ENCODE measurements around the gene ST6GALNAC2.

The ST6GALNAC2 gene

GRCh38 chr17:76599694-76600460 lies 14.2 kb upstream of the ST6GALNAC2 start:
- no peak for DNase-seq (ENCODE audit: low read depth in 2 of 2)

- no peak for DNase-seq (ENCODE audit: low read depth in 2 of 2)
Observed at GRCh38 chr17:76598004-76598439, 12.4 kb upstream of the ST6GALNAC2 start.

GRCh38 chr17:76597156-76598003 lies 11.7 kb upstream of the ST6GALNAC2 start:
- no peak for DNase-seq (ENCODE audit: low read depth in 2 of 2)

DNA sequence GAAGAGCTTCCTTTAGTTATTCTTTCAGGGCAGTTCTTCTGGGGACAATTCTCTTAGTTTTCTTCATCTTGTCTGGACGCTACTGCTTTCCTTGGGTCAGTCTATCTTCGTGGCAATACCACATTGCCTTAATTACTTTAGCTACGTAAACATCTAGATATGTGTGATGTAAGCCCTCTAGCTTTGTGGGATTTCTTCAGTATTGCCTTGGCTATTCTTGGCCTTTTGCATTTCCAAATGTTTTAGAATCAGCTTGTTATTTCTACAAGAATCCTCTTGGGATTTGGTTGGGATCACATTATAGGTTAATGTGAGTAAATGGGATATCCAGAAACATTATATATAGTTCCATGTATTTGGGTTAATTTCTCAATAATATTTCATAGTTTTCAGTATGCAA lies 9.0 kb upstream of the ST6GALNAC2 start:
- no peak for DNase-seq (ENCODE audit: low read depth in 2 of 2)

DNA sequence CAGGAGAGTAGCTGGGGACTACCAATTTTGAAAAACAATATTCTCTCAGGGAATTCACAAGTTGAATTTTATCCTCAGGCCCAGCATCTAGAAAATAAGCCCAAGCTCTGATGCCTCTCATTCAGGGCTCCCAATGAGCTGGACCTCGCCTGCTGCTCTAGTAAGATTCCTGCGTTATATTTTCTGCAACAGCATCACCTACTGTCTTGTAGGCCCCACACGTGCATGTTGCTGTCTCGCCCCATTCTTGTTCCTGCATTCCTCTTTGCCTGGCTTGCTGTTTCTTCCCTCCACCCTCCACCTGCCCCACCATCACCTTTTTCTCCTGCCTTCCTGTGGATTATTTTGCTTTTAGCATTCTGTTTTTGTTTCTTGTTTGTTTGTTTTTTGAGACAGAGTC lies 8.3 kb upstream of the ST6GALNAC2 start:
- DNase-seq (ENCODE audit: low read depth in 2 of 2) = no peak

DNA sequence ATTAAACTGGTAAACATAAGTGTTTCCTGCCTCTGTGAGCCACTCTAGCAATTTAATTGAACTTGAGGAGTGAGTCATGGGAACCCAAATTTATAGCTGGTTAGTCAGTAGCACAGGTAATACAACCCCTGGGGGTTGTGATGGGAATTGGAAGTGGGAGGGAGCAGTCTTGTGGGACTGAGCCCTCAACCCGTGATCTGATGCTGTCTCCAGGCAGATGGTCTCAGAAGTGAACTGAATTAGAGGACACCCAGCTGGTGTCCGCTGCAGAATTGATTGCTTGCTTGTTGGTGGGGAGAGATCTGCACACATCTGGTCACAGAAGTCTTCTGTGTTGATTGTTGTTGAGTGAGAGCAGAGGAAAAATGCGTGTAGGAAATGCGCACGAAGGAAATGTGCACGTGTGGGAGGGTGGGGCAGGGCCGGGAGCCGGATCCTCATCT lies 7.7 kb upstream of the ST6GALNAC2 start:
- DNase-seq (ENCODE audit: low read depth in 2 of 2) = no peak

GRCh38 chr17:76588182-76588581 lies 2.5 kb upstream of the ST6GALNAC2 start:
- DNase-seq (ENCODE audit: low read depth in 2 of 2) = no peak

- no peak for DNase-seq (ENCODE audit: low read depth in 2 of 2)
Observed at GRCh38 chr17:76586741-76587487, 1.3 kb upstream of the ST6GALNAC2 start.

DNA sequence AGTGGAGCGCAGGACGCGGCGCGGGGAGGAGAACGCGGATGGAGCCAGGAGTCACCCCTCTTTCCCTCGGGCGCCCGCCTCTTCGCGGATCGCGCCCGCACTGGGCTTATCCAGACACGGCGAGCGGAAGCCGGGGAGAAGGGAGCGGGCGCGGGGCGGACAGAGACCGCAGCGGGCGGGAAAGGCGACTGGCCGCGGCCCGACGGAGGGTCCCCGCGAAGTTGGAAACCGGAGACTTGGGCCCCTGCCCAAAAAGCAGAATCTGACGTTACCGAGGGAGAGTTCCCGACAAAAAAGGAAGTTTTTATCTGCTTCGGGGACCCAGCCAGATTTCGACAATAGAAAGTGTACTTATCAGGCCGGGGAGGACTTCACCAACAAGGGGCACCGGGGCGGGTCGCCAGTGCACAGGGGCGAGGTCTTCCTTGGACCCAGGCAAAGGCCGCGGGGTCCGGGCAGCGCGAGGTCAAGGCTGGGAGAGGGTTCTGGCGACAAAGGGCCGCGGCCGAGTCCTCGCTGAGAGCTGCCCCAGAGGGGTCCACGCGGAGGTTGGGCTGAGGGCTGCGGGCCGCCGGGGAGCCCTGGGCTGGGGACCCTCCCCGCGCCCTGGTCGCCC lies 519 bp downstream of the ST6GALNAC2 start:
- no peak for DNase-seq (ENCODE audit: low read depth in 2 of 2)

DNA sequence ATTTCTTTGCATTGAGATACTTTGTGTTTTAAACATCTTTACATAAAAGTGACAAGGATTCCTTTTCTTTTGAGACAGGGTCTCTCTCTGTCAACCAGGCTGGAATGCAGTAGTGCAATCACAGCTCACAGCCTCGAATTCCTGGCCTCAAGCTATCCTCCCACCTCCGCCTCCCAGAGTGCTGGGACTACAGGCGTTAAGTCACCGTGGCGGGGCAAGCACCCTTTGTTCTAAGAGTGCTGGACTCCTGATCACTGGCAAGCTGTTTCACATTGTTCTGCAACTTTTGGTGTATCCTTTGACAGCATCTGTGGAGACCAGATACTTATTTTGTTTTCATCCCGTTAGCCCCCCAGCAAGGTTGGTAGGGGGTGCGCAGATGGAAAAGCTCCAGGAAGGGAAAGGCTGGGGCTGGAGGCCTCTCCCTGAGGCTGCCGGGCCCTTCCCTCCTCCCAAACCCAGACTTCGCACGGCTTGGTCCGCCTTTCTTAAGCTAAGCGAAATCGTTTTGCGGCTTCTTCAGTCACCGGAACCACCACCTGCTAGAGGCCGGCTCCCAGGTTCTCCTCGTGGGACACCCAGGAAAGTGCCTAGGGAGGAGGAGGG lies 1.1 kb downstream of the ST6GALNAC2 start:
- no peak for DNase-seq (ENCODE audit: low read depth in 2 of 2)

DNA sequence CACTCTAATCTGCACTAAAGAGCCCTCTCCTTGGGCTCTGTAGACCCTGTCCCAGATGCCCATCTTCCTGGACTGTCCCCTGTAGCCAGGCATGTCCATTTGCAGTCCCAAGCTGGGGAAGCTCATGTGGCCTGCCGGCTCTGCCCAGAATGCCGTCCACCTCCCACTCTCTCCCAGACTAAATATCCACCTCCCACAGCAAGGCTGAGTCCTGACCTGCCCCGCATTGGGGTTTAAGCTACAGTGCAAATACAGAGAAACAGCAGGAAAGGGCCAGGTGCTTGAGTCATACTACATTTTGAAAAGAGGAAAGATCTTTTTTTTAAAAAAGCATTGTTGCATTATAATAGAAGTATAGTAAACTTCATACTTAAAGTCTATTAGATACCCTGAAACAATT lies 3.0 kb downstream of the ST6GALNAC2 start:
- DNase-seq (ENCODE audit: low read depth in 2 of 2) = no peak

- no peak for DNase-seq (ENCODE audit: low read depth in 2 of 2)
Observed at GRCh38 chr17:76581515-76581914, 4.1 kb downstream of the ST6GALNAC2 start.

DNA sequence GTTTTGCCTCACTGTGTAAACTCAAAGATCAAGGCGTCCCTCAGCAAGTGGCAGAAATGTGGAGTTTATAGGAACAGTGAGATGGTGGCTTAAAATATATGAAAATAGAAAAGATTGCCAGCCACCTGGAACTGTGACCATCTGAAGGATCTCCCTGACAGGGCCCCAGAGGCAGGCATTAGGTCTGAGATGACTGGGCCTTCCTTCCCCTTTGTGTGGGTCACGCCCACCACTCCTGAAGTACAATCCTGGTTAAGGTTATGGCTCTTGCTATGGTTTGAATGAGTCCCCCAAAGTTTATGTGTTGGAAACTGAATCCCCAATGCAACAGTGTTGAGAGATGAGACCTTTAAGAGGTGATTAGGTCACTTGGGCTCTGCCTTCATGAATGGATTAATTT lies 6.4 kb downstream of the ST6GALNAC2 start:
- DNase-seq (ENCODE audit: low read depth in 2 of 2) = no peak

DNA sequence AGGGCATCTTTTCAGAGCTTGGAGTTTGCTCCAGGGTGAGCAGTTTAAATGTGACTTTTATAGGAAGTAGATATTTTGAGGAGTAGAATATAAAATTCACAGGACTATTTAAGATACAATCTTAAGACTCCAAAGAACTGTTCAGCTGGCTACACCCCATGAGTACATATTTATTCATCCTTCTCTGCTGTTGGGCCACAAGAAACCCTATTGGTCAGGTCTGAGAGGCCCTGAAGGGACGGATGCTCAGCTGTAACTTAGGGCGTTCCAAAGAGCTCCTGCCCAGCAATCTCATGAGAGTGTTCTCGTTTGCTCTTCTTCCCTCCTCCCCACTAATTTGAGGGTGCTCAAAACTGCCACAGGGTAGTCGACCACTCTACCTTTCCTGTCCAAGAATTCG lies 7.3 kb downstream of the ST6GALNAC2 start:
- no peak for DNase-seq (ENCODE audit: low read depth in 2 of 2)

DNA sequence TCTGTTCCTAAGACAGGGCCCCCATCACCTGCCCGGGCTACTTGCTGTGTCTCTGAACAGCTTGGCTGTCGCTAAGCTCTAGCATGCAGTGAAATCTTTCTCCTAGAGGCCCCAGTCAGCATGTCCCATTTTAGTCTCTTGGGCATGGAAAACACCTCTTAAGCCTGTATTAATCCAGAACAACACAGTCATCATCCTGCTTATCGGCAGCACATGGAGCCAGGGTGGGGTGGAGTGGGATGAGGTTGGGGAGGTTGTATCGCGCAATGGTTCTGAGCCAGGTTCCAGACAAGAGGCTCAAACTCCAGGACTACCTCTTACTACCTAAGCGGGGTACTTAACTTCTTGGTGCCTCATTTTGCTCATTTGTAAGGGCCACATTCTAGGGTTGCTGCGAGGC lies 7.8 kb downstream of the ST6GALNAC2 start:
- no peak for DNase-seq (ENCODE audit: low read depth in 2 of 2)

DNA sequence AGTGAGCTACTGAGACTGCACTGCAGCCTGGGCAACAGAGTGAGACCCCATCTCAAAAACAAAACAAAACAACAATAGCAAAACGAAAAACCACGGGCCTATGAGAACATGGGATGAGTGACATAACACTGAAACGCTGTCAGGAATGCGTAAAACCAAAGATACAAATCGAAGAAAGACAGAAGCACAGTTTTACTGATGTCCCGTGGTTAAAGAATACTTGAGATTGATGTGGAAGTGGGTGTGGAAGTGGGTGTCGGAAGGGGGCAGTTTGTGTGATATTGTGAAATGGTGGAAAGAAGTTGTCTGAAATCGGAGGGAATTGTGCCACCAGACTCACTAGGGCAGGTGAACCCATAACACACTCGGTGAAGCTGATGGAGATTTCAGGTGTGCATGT lies 9.5 kb downstream of the ST6GALNAC2 start:
- no peak for DNase-seq (ENCODE audit: low read depth in 2 of 2)

GRCh38 chr17:76575570-76575969 lies 10.1 kb downstream of the ST6GALNAC2 start:
- no peak for DNase-seq (ENCODE audit: low read depth in 2 of 2)

DNA sequence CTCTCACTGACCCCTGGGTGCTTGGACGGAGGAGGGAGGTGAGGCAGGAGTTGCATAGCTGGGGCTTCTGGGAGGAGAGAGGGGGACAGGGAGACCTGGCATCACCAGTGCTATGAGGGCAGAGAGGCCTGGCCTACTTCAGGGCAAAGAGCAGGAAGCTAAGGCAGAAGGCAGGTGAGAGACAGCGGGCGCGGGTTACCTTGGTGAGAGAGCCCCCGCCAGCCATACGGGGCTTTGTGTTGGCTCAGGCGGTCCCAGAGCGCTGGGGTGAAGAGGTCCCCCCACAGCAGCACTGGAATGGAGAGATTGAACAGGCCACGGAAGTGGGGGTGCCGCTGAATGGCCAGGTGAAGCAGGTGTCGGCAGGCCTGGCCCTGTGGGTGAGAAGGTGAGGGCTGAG lies 11.5 kb downstream of the ST6GALNAC2 start:
- DNase-seq (ENCODE audit: low read depth in 2 of 2) = no peak

- no peak for DNase-seq (ENCODE audit: low read depth in 2 of 2)
Observed at GRCh38 chr17:76573096-76573495, 12.6 kb downstream of the ST6GALNAC2 start.

DNA sequence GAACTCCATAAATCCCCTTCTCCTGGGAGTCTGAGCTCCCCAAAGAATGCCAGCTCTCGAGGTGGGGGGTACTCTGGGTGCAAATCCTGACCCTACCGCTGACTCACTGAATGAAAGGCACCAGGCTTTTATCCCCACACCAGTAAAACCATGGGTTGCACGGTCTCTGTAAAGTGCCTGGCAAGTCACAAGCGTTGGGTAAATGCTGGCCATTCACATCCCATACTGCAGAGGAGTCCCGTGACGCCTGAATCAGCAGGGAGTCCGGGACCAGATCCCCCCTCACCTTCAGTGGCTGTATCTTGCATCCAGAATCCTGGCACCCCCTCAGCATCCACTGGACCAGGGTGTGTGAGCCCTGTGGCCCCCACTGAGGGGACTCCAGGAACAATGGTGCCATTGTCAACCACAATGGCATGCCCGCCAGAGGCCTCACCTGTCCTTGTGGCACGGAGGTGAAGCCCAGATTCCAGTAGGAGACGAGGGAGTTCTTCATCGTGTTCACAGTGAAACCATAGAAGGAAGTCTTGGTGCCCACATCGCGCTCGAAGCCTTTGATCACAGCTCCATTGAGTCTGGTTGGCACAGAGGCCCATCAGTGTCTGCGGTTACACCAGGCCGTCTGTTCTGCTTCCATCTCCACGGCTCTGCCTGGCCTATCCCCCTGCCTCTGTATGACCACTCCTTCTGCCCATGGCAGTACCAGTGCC lies 13.3 kb downstream of the ST6GALNAC2 start:
- no peak for DNase-seq (ENCODE audit: low read depth in 2 of 2)

Measured in stimulated activated CD8-positive, alpha-beta memory T cell treated with anti-CD3 and anti-CD28 coated beads, Interleukin-15, amount 100 ng/mL, for 4 hours (primary cell).